NCI-H2227 treated with DMSO at 0.1 percent for 48 hours (cell line): ENCODE data around the gene TFEC.
"Not testable (repeated sequence)": the region's sequence is repeated elsewhere in the genome, so short reads cannot be mapped to it uniquely, and the experiment has no call there.

Experiments used
- DNase-seq: peaks from one replicate; lab custom pipeline; 2025; lab: John Stamatoyannopoulos, UW

TFEC gene

DNA sequence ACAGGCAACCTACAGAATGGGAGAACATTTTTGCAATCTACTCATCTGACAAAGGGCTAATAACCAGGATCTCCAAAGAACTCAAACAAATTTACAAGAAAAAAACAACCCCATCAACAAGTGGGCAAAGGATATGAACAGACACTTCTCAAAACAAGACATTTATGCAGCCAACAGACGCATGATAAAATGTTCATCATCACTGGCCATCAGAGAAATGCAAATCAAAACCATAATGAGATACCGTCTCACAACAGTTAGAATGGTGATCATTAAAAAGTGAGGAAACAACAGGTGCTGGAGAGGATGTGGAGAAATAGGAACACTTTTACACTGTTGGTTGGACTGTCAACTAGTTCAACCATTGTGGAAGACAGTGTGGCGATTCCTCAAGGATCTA is 100.8 kb downstream of the TFEC start:
- not testable (repeated sequence) for DNase-seq

DNA sequence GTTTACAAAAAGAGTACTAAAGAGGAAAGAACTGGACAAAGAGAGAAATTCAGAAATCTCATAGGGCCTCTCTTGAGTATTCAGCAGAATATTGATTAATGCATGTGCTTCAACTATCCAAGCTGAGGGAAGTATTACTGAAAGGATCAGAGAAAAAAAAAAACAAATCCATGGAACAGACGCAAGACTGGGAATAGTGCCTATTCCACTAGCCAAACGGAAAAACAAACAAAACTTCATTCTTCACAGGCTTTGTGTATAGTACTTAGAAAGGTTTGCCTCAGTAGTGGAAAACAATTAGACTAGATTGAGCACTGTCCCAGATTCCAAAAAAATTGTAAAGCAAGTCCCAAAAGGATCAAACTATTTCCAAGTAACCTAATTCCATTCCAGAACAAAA is 106.2 kb downstream of the TFEC start:
- DNase-seq = no peak

DNA sequence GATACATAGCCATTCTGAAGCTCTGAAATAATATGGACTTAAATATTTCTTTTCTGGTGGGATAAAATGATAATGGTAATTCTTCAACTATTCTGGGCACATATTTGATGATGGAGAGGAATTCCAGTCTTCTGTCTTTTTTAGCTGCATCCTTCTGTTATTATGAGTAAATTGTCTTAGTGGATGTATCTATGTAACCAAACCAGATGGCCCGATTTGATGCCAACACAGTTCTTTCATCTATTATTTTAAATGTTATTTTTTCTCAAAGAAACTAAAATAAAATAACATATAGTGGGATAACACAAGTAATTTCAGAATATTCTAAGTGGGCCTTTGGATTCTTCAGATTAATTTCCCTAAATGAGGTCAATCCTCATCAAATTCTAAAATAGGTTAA is 110.2 kb downstream of the TFEC start:
- DNase-seq = no peak

DNA sequence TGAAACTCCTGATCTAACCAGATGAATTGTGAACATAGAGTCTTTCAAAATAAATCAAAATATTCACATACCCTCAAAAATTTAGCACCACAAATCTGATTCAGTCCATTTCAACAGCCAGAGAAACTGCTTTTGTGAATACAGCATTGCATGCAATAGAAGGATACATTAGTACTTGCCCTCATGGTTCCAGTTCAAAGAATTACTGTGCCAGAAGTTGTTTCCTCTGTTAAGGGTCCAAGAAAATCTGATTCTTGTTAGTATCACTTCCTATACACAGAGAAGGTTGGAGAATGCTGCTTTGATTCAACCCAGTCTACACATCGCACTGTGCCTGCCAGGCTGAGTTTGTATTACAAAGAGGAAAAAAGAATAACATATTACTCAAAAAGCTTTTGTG is 115.6 kb downstream of the TFEC start:
- DNase-seq = no peak

DNA sequence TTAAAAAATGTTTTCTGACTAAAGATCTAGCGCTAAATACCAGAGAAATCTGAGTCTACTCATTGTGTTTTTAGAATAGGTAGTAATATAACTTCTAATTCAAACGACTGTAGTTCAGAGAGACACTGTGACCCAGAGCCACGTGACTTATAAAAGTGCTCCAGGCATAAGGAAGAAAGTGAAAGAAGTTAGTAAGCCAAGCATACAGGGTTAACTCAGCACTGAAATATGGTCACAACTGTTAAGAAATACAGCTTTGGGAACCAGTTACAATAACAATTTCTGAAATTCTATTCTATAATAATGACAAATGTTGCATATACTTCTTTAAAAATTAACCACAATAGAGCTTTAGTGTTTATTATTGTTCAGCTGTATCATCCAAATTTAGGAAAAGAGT is 119.1 kb downstream of the TFEC start:
- no peak for DNase-seq

DNA sequence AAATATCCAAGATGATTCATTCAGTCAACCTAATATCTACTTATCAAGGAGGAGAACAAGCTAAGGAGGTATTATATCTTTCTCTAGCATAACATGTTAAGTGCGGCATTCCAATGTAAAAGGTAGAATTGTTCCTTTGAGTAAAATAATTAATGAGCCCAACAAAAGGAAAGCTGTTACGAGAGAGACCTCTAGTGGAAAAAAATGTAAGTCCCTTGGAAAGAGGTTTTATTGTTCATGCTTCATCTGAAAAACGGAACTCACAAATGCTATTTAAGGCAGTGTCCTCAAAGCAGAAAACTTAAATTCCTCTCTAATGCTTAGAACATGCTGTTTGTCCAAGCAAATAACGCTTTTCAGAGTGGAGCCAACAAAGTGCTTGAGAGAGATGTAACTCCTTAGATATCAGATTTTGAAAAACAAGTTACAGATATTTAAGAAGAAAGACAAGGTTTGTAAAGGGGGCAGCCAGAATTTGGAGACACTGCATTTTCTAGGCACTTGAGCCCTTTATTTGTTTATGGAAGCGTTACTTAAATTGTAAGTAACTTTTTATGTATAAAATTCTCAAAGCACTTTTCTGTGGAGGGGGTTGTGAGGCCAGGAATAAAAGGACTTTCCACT is 119.9 kb downstream of the TFEC start:
- DNase-seq = no peak

DNA sequence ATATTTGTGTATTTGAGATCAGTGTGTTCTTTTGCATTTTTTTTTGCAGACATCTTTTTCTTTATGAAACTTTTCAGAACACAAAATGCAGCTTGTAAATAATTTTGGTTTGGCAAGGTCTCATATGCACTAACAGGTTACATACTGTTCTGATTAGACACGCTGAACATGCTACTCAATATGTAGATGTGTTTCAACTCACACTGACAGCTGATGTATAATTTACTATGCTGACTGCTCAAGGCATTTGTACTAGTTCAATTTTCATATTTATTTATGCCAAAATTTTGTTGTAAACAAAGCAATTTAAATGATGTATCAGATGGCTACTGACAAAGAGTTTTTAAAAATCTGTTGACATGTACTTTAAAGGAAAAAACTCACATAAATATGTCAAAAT is 123.8 kb downstream of the TFEC start:
- DNase-seq = no peak

DNA sequence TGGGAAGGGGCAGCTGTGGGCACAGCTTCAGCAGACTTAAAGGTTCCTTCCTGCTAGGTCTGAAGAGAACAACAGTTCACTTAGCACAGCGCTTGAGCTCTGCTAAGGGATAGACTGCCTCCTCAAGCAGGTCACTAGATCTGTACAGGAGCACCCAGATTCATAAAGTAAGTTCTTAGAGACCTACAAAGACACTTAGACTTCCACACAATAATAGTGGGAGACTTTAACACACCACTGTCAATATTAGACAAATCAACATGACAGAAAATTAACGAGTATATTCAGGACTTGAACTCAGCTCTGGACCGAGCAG is 140.9 kb downstream of the TFEC start:
- DNase-seq = no peak

DNA sequence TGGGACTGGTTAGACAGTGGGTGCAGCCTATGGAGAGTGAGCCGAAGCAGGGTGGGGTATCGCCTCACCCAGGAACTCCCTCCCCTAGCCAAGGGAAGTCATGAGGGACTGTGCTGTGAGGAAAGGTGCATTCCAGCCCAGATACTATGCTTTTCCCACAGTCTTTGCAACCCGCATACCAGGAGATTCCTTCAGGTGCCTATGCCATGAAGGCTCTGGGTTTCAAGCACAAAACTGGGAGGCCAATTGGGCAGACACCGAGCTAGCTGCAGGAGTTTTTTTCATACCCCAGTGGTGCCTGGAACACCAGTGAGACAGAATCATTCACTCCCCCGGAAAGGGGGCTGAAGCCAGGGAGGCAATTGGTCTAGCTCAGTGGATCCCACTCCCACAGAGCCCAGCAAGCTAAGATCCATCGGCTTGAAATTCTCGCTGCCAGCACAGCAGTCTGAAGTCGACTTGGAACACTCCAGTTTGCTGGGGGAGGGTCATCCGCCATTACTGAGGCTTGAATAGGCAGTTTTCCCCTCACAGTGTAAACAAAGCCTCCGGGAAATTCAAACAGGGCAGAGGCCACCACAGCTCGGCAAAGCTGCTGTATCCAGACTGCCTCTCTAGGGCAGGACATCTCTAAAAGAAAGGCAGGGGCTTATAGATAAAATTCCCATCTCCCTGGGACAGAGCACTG is 141.4 kb downstream of the TFEC start:
- no peak for DNase-seq

DNA sequence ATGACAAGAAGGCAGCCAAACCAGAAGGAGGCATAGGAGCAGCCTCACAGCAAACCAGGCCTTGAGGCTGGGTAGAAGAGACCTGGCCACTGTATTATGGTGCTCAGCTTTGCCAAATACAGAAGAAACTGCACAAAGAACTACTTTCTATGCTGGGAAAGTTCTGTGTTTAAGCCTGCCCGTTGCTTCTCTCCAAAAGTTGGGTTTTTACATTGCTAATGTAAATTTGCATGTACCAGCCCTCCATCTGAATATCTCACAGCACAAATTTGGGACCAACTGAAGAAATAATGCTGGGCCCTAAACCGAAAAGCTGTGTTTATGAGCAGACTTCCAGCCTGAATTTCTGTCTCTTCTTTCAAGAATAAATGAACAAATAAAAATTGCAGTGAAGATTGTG is 145.0 kb downstream of the TFEC start:
- no peak for DNase-seq
